Body of pancreas (tissue), 4 donors: ENCODE results near the gene CYP1A1. TPM values are rescaled to one million over a fixed set of nuclear protein-coding genes. Genes with fewer than 3 reads are reported as not detected.

ENCODE experiments used
- ATAC-seq: fragments of 150-250 bp; one replicate; pipeline ENCODE4 v1.9.1; 2016
- DNase-seq, 4 donors: peaks; one replicate each; pipeline ENCODE4 v3.0.0-alpha.2; 2019
- H3K27ac ChIP-seq, 4 donors: fragments of 200-600 bp; sonication (generic); 1 replicate in 3 of 4; 2 replicates in 1 of 4; pipeline versions ENCODE4 v1.5.1 to v1.6.1; 2016 to 2019; ENCODE audit warnings: mild to moderate bottlenecking in 1 of 4, mixed read lengths in 1 of 4, moderate library complexity in 1 of 4
- H3K27me3 ChIP-seq, 2 donors: fragments of 200-600 bp; sonication (generic); one replicate each; pipeline ENCODE4 v1.6.0; 2016; ENCODE audit warnings: mild to moderate bottlenecking in 1 of 2
- H3K36me3 ChIP-seq, 2 donors: fragments of 200-600 bp; sonication (generic); replicated peaks in 1 of 2; 2 replicates each; pipeline ENCODE4 v1.5.1; 2016; ENCODE audit warnings: low read depth in 2 of 2; ENCODE audit not compliant: insufficient read depth in 1 of 2
- H3K4me1 ChIP-seq: fragments of 200-600 bp; sonication (generic); one replicate; pipeline ENCODE4 v1.6.0; 2016
- H3K4me3 ChIP-seq, 2 donors: fragments of 200-600 bp; sonication (generic); 1 replicate in 1 of 2; 2 replicates in 1 of 2; pipeline ENCODE4 v1.5.1; 2016 to 2019
- H3K9me3 ChIP-seq, 3 donors: fragments of 200-600 bp; sonication (generic); 1 replicate in 2 of 3; 2 replicates in 1 of 3; pipeline ENCODE4 v1.5.1; 2016
- POLR2A ChIP-seq, 3 donors: fragments of 450-650 bp; IDR thresholded peaks; one replicate each; pipeline ENCODE4 v1.6.1; 2016; ENCODE audit warnings: antibody characterized with exemption in 3 of 3, mild to moderate bottlenecking in 2 of 3
- WGBS, 2 donors: methylation state at CpG; one replicate each; pipeline ENCODE4 v1.1.5; 2017; 5-methylcytosine and 5-hydroxymethylcytosine counted together
- intact Hi-C: fragments of 100-400 bp; cut with DNase I; formaldehyde crosslinking; loops from one replicate; pipeline ENCODE4 v1.15.1; 2023
- total RNA-seq, 2 donors: library from RNA; depleted of rRNA; stranded (reverse); fragments of >200 nt; gene quantifications; one replicate each; pipeline ENCODE4 v1.1.0, GENCODE V29; 2016
- TF ChIP-seq, protein P1 (sequence below), 7 experiments: fragments of 450-650 bp in 4 of 7; fragments of 200-600 bp in 3 of 7; sonication (generic) in 3 of 7; IDR thresholded peaks; one replicate each; pipeline ENCODE4 v1.5.1; 2016 to 2019; ENCODE audit warnings: antibody characterized with exemption in 7 of 7

Gene CYP1A1
- total RNA-seq, 2 donors from 2014 or later: 1.6 TPM; not detected in 1

DNA sequence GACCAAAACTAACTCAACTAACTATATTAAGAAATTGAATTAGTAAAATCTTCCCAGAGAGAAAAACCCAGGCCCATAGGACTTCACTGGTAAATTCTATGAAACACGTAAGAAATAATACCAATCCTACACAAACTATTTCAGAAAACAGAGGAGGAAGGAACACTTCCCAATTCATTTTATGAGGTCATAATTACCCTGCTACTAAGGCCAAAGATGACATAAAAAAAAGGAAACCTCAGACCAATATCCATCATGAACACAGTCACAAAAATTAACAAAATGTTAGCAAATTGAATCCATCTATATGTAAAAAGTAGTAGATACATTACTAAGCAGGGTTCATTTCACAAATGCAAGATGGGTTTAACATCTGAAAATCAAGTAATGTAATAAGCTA, 33.0 kb downstream of the CYP1A1 start:
- Histone ChIP-seq H3K4me1 (peaks cover 15% of the 10 kb centered on the region), H3K27ac (no peak overlapping the region), H3K9me3 (no peaks in the 10 kb centered on the region), H3K4me3 (no peak overlapping the region), H3K27me3 (no peaks in the 10 kb centered on the region), H3K36me3 (no peaks in the 10 kb centered on the region)
- intact Hi-C loops: loop anchor here (10.0 kb wide), 1 partner anchor 148 kb away; the partner anchor contains the start of gene ARID3B
- no peak for ATAC-seq
- DNase-seq: no peak
- 84 to 90% methylated on average over 1 of the region's 1 CpG for WGBS, 2 donors
- no peak for TF ChIP-seq POLR2A (IDR thresholded peaks at IDR 0.05)
- TF ChIP-seq, protein P1, sequence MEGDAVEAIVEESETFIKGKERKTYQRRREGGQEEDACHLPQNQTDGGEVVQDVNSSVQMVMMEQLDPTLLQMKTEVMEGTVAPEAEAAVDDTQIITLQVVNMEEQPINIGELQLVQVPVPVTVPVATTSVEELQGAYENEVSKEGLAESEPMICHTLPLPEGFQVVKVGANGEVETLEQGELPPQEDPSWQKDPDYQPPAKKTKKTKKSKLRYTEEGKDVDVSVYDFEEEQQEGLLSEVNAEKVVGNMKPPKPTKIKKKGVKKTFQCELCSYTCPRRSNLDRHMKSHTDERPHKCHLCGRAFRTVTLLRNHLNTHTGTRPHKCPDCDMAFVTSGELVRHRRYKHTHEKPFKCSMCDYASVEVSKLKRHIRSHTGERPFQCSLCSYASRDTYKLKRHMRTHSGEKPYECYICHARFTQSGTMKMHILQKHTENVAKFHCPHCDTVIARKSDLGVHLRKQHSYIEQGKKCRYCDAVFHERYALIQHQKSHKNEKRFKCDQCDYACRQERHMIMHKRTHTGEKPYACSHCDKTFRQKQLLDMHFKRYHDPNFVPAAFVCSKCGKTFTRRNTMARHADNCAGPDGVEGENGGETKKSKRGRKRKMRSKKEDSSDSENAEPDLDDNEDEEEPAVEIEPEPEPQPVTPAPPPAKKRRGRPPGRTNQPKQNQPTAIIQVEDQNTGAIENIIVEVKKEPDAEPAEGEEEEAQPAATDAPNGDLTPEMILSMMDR (IDR thresholded peaks at IDR 0.05): no peak

DNA sequence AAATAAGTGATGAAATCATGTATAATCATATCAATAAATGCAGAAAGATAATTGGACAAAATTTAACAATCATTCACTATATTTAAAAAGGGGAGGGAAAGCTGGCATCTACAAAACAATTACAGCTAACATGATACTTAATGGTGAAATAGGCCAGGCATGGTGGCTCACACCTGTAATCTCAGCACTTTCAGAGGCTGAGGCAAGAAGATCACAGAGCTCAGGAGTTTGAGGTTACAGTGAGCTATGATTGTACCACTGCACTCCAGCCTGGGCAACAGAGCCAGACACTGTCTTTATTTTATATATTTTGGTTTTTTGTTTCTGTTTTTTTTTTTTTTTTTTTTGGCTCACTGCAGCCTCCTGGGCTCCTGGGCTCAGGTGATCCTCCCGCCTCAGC, 41.6 kb downstream of the CYP1A1 start:
- Histone ChIP-seq H3K9me3 (no peaks in the 10 kb centered on the region), H3K4me3 (no peak overlapping the region), H3K27me3 (no peaks in the 10 kb centered on the region), H3K36me3 (no peaks in the 10 kb centered on the region), H3K4me1 (no peaks in the 10 kb centered on the region), H3K27ac (no peak overlapping the region)
- WGBS, 2 donors: 92 to 100% methylated on average over 1 of the region's 1 CpG
- no peak for DNase-seq
- no peak for ATAC-seq
- no peak for TF ChIP-seq POLR2A (IDR thresholded peaks at IDR 0.05)
- TF ChIP-seq, protein P1 (IDR thresholded peaks at IDR 0.05): no peak
- intact Hi-C loops: no loop called here

DNA sequence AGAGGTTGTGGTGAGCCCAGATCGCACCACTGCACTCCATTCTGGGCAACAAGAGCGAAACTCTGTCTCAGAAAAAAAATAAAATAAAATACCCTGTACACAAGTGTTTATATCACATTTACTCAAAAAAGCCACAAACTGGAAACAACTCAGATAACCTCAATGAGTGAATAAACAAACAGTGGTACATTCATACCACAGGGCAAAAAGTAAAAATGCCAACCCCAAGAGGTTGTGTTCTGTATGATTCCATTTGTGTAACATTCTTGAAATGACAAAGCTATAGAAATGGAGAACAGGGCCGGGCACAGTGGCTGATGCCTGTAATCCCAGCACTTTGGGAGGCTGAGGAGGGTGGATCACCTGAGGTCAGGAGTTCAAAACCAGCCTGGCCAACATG, 42.4 kb downstream of the CYP1A1 start:
- TF ChIP-seq, protein P1 (IDR thresholded peaks at IDR 0.05): no peak
- no peak for TF ChIP-seq POLR2A (IDR thresholded peaks at IDR 0.05)
- H3K36me3 ChIP-seq: no peaks in the 10 kb centered on the region
- no peak overlapping the region for H3K4me3 ChIP-seq
- ATAC-seq: no peak
- intact Hi-C loops: no loop called here
- DNase-seq: no peak
- no peaks in the 10 kb centered on the region for H3K27me3 ChIP-seq
- H3K27ac ChIP-seq: no peak overlapping the region
- no peaks in the 10 kb centered on the region for H3K9me3 ChIP-seq
- WGBS, 2 donors: 91 to 93% methylated on average over 3 of the region's 3 CpGs
- no peaks in the 10 kb centered on the region for H3K4me1 ChIP-seq

DNA sequence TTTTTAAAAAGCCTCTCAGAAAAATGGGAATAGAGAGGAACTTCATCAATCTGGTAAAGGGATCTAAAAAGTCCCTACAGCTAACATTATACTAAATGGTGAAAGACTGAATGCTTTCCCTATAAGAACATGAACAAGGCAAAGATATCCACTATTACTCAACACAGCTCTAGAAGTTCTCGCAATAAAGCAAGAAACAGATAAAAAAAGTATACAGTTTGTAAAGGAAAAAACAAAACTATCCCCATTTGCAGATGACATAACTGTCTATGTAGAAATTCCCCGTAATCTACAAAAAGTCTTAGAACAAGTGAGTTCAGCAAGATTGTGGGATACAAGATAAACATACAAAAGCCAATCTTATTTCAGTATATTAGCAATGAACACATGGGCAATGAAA, 44.9 kb downstream of the CYP1A1 start:
- DNase-seq: no peak
- Histone ChIP-seq H3K27ac (no peak overlapping the region), H3K27me3 (no peaks in the 10 kb centered on the region), H3K36me3 (no peaks in the 10 kb centered on the region), H3K4me3 (no peak overlapping the region), H3K4me1 (no peaks in the 10 kb centered on the region), H3K9me3 (no peaks in the 10 kb centered on the region)
- 81 to 95% methylated on average over 2 of the region's 2 CpGs for WGBS, 2 donors
- no peak for TF ChIP-seq POLR2A (IDR thresholded peaks at IDR 0.05)
- TF ChIP-seq, protein P1 (IDR thresholded peaks at IDR 0.05): no peak
- no peak for ATAC-seq
- intact Hi-C loops: no loop called here

DNA sequence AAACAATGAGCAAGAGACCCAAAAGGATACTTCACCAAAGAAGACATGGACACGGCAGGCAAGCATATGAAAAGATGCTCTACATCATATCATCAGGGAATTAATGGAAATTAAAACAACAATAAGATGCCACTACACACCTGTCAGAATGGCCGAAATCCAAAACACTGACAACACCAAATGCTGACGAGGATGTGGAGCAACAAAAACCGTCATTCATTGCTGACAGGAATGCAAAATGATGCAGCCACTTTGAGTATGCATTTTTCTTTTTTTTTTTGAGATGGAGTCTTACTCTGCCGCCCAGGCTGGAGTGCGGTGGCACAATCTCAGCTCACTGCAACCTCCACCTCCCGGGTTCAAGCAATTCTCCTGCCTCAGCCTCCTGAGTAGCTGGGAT, 48.5 kb downstream of the CYP1A1 start:
- no peaks in the 10 kb centered on the region for H3K4me1 ChIP-seq
- intact Hi-C loops: no loop called here
- WGBS, 2 donors: 87 to 91% methylated on average over 5 to 7 of the region's 7 CpGs
- DNase-seq: no peak
- no peaks in the 10 kb centered on the region for H3K36me3 ChIP-seq
- ATAC-seq: no peak
- H3K27me3 ChIP-seq: no peaks in the 10 kb centered on the region
- TF ChIP-seq POLR2A (IDR thresholded peaks at IDR 0.05): no peak
- TF ChIP-seq, protein P1 (IDR thresholded peaks at IDR 0.05): no peak
- H3K9me3 ChIP-seq: no peaks in the 10 kb centered on the region
- H3K27ac ChIP-seq: no peak overlapping the region
- H3K4me3 ChIP-seq: no peak overlapping the region
